Measurements from ENCODE around the gene PSMA6. TPM values are rescaled to one million over a fixed set of nuclear protein-coding genes. Genes with fewer than 3 reads are reported as not detected.

Gene PSMA6
- total and polyA plus RNA-seq, 2 of the 13 experiments (the other 11 are each of a cell fraction or from before 2014, with no cell fraction given): 525 to 1,109 TPM

GRCh38 chr14:35344107-35344807, 52.1 kb downstream of the PSMA6 start (continued):
- TF ChIP-seq TBX2 (CRISPR knock-in tag; IDR thresholded peaks at IDR 0.05; ENCODE audit: borderline replicate concordance) (peak; percentile 37; the same call in 1 of the 2 replicates), LBX2 (CRISPR knock-in tag; IDR thresholded peaks at IDR 0.05; ENCODE audit: borderline replicate concordance) (0 out of 2 replicates have a peak, but pooled peaks have one; percentile 8), TCF12 (IDR thresholded peaks at IDR 0.05) (no peak), TCF12 (CRISPR knock-in tag; IDR thresholded peaks at IDR 0.05) (0 out of 2 replicates have a peak, but pooled peaks have one; percentile 56), RORA (CRISPR knock-in tag; IDR thresholded peaks at IDR 0.05) (no peak), FOXJ3 (CRISPR knock-in tag; IDR thresholded peaks at IDR 0.05; ENCODE audit: borderline replicate concordance) (no peak), ZSCAN5A (CRISPR knock-in tag; IDR thresholded peaks at IDR 0.05; ENCODE audit: borderline replicate concordance) (no peak), KMT2B (CRISPR knock-in tag; IDR thresholded peaks at IDR 0.05) (no peak), FOXA1 (IDR thresholded peaks at IDR 0.05) (no peak), FOXA1 (CRISPR knock-in tag; IDR thresholded peaks at IDR 0.05) (no peak), THYN1 (CRISPR knock-in tag; IDR thresholded peaks at IDR 0.05; ENCODE audit: borderline replicate concordance, low read depth) (no peak), ZNF737 (CRISPR knock-in tag; IDR thresholded peaks at IDR 0.05; ENCODE audit: borderline replicate concordance) (no peak), ZNF691 (CRISPR knock-in tag; IDR thresholded peaks at IDR 0.05; ENCODE audit: borderline replicate concordance, low read depth) (no peak), HINFP (CRISPR knock-in tag; IDR thresholded peaks at IDR 0.05; ENCODE audit: low read depth) (no peak), ZBTB37 (CRISPR knock-in tag; IDR thresholded peaks at IDR 0.05) (no peak), HOXD1 (CRISPR knock-in tag; IDR thresholded peaks at IDR 0.05) (no peak), ZNF83 (CRISPR knock-in tag; IDR thresholded peaks at IDR 0.05; ENCODE audit: borderline replicate concordance) (no peak)
